Skeletal muscle tissue (tissue), 4 donors: ENCODE measurements around the gene COL4A1. TPM values are rescaled to one million over a fixed set of nuclear protein-coding genes. Genes with fewer than 3 reads are reported as not detected.

Experiments
- H3K27ac ChIP-seq: one replicate; pipeline ENCODE4 v1.7.0; 2013; ENCODE audit warnings: mild to moderate bottlenecking, low read depth, low read length, inconsistent platforms
- H3K27me3 ChIP-seq, 3 donors: one replicate each; pipeline ENCODE4 v1.7.0; 2013; ENCODE audit warnings: low read length in 3 of 3; ENCODE audit not compliant: control insufficient read depth in 3 of 3, insufficient read depth in 3 of 3
- H3K36me3 ChIP-seq, 3 donors: one replicate each; pipeline ENCODE4 v1.7.0; 2013; ENCODE audit warnings: low read length in 3 of 3; ENCODE audit not compliant: control insufficient read depth in 3 of 3, insufficient read depth in 3 of 3
- H3K4me1 ChIP-seq, 3 donors: one replicate each; pipeline ENCODE4 v1.7.0; 2013; ENCODE audit warnings: low read length in 3 of 3, mild to moderate bottlenecking in 3 of 3; ENCODE audit not compliant: control insufficient read depth in 3 of 3, insufficient read depth in 3 of 3
- H3K4me3 ChIP-seq, 3 donors: one replicate each; pipeline ENCODE4 v1.7.0; 2013; ENCODE audit warnings: low read length in 3 of 3
- H3K9ac ChIP-seq, 3 donors: one replicate each; pipeline ENCODE4 v1.7.0; 2013; ENCODE audit warnings: low read length in 3 of 3, mild to moderate bottlenecking in 3 of 3, moderate library complexity in 2 of 3, low read depth in 1 of 3
- H3K9me3 ChIP-seq, 3 donors: one replicate each; pipeline ENCODE4 v1.7.0; 2013; ENCODE audit warnings: low read length in 3 of 3; ENCODE audit not compliant: control insufficient read depth in 3 of 3
- total RNA-seq: library from RNA; depleted of rRNA; stranded (reverse); fragments of >200 nt; gene quantifications from one replicate; pipeline ENCODE4 v1.2.3, GENCODE V29; 2014
- donor health status: Osteomylitis.

COL4A1 gene
- total RNA-seq, 1 donor from 2014 or later = 774 TPM

DNA sequence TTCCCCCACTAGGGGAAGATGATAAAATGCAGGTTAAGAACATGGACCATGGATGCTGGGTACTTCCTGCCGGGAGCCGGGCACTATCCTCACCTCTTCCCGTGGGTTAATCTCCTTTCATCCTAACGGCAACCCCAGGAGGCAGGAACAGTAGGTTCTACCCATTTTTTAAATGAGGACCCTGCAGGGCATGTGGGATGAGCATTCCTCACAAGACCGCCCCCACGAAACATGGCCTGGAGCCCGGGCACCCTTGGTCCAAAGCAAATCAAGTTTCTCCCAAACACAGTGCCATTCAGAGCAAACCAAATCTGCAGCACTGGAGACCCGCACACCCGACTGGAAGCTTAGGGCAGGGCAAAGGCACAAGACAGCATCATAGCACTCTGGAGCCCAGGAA is 35.5 kb upstream of the COL4A1 start:
- peaks cover 5 to 26% (median 21%) of the 10 kb centered on the region in 3 donors for H3K27me3 ChIP-seq
- H3K4me3 ChIP-seq = no peak overlapping the region
- H3K9me3 ChIP-seq = no peaks in the 10 kb centered on the region
- no peaks in the 10 kb centered on the region for H3K36me3 ChIP-seq
- H3K9ac ChIP-seq = no peak overlapping the region
- no peak overlapping the region for H3K27ac ChIP-seq
- peaks cover 32 to 48% (median 44%) of the 10 kb centered on the region in 3 donors for H3K4me1 ChIP-seq

DNA sequence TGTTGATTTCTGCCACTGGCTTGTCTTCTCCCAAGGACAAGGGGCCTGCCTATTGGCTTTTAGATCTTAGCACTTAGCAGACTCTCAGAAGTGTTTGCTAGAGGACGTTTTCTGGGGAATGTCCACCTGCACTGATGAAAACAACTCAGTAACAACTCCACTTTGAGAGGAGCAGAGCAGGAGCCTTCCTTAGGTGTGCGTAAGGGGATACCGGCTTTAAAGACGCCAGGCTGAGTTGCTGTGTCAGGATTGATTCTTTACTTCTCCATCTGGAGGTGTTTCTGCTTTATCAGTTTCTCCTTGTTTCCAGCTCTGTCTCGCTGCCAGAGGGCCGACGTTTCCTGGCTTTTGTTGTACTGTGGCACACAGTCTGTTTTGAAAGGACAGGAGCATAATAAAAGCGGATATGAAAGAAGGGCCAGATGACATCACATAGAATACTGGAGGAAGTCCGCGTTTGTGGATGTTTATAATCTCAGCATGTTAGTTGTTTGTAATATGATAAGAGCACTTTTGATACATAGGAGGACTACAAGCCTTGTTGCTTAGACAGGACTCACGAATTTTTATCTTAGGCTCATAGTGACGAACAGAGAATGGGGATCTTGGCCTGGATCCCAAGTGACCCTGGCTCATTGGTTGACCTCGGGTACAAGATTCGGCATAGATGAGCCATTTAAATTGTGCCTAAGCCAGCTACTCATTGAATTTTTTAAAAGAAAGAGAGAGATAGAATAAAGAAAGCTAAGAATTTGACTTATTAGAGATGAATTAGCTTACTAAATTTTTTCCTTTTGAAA is 34.7 kb upstream of the COL4A1 start:
- Histone ChIP-seq H3K27me3 (peaks cover 5 to 26% (median 18%) of the 10 kb centered on the region in 3 donors), H3K9me3 (no peaks in the 10 kb centered on the region), H3K4me1 (peaks cover 31 to 48% (median 44%) of the 10 kb centered on the region in 3 donors), H3K36me3 (no peaks in the 10 kb centered on the region), H3K27ac (peak overlapping the region; percentile 87), H3K4me3 (peak overlapping the region; percentile 18 to 41 (median 35)), H3K9ac (peak overlapping the region in 2 of 3 donors; percentile 27 to 50)

DNA sequence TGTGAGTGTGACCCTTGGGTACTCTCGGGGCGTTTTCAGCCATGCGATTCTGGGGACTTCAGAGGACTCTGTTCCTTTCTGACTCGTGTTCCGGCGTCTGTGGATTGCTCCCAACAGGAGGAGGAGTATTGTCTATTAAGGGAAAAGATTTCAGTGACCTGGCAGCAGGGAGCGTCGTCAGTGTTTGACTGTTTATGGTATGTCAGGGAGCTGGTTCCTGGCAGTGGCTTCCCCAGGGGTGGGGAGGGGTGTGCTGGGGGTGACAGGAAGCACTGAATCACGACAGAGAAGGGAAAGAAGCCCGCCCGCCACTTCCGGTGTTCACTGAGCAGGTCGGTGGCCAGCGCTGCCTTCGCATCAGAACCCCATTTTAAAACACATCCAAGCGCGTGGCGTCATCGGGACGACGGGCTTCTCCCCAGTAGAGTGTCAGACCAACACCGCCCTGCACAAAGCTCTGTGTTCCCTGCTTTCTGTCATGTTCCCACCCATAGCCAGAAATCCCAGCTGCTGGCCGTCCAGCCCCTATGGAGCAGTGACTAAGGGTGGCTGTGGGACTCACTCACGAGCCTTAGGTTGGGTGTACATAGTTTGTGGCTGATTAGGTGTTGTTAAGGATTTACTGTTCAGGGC is 34.0 kb upstream of the COL4A1 start:
- Histone ChIP-seq H3K4me1 (peaks cover 36 to 51% (median 44%) of the 10 kb centered on the region in 3 donors), H3K27me3 (peaks cover 5 to 22% (median 15%) of the 10 kb centered on the region in 3 donors), H3K4me3 (peak overlapping the region; percentile 34 to 41 (median 35)), H3K27ac (peak overlapping the region; percentile 87), H3K9me3 (no peaks in the 10 kb centered on the region), H3K36me3 (no peaks in the 10 kb centered on the region), H3K9ac (peak overlapping the region in 2 of 3 donors; percentile 50 to 60)

DNA sequence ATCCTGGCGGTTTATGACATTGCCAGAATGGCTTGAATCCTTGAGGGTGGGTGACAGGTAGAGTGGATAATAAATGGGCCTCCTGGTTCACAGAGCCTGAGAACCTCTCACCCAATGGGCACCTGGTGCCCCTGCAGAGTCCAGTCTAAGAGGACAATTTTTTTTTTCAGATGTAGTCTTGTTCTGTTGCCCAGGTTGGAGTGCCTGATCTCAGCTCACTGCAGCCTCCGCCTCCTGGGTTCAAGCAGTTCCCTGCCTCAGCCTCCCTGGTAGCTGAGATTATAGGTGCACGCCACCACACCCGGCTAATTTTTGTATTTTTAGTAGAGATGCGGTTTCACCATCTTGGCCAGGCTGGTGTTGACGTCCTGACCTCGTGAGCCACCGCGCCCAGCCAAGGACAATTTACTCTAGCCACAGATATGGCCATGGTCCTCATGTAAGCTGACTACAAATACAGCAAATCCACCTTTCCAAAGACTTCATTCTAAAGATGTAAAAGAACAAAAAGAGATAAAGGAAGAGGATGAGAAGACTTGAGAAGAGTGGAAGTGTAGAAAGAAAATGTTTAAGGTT is 33.1 kb upstream of the COL4A1 start:
- peak overlapping the region in 1 of 3 donors; percentile 60 for H3K9ac ChIP-seq
- no peaks in the 10 kb centered on the region for H3K36me3 ChIP-seq
- H3K9me3 ChIP-seq = no peaks in the 10 kb centered on the region
- H3K4me1 ChIP-seq = peaks cover 36 to 51% (median 44%) of the 10 kb centered on the region in 3 donors
- H3K4me3 ChIP-seq = peak overlapping the region in 1 of 3 donors; percentile 34
- H3K27ac ChIP-seq = peak overlapping the region; percentile 87
- peaks cover 5 to 16% (median 15%) of the 10 kb centered on the region in 3 donors for H3K27me3 ChIP-seq

DNA sequence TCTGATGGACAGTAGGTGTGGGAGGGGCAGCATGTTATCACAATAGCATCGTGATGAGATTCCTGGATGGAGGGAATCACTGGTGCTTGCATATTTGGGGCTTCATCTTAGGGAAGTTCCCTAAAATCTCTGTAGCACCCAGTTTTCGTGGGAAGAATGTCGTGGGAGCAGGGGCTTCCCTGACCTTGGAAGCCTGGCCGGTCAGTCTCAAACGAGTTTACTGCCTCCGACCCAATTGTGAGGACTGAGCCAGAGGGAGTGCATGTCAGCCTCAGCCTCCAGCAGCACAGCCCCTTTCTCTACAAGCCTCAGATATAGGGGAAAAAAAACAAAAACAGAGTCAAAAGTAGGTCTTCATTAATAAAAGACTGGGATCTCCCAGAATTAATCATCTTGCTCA is 32.3 kb upstream of the COL4A1 start:
- peaks cover 36 to 56% (median 44%) of the 10 kb centered on the region in 3 donors for H3K4me1 ChIP-seq
- H3K9me3 ChIP-seq = no peaks in the 10 kb centered on the region
- peaks cover 0 to 2% (median 0%) of the 10 kb centered on the region in 3 donors for H3K36me3 ChIP-seq
- peaks cover 5 to 16% (median 15%) of the 10 kb centered on the region in 3 donors for H3K27me3 ChIP-seq
- no peak overlapping the region for H3K4me3 ChIP-seq
- peak overlapping the region; percentile 87 for H3K27ac ChIP-seq
- H3K9ac ChIP-seq = no peak overlapping the region

DNA sequence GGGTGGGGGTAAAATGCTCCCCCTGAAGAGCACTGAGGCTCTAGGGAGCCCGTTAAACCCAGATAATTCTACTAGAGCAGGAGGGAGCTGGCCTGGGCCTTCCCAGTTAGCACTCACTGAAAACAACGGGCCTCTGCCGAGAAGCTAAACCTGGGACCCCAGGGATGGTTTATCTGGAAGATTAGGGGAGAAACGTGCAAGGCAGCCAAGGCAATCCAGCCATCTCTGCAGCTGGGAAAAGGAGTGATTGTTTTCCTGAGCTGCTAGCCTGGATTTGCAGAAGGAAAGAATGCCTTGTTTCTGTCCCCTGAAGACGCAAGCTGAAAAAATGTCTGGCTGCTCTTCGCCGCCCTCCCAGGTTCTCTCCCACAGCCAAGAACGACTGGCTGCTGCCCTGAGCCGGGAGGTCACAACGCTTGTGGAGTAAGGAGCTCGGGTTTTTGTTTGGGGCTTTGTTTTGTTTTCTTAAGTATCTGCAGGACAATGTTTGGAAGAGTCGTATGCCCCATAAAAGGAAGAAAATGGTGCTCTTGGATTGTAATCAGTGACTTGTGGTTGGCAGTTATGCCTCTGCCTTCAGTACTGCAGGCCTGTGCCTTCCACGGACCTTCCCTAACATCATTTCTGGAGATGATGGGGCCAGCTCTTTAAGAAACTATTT is 31.6 kb upstream of the COL4A1 start:
- Histone ChIP-seq H3K9me3 (no peaks in the 10 kb centered on the region), H3K27ac (peak overlapping the region; percentile 87), H3K9ac (peak overlapping the region in 1 of 3 donors; percentile 8), H3K4me3 (no peak overlapping the region), H3K36me3 (peaks cover 0 to 2% (median 2%) of the 10 kb centered on the region in 3 donors), H3K4me1 (peaks cover 39 to 58% (median 44%) of the 10 kb centered on the region in 3 donors), H3K27me3 (peaks cover 5 to 16% (median 15%) of the 10 kb centered on the region in 3 donors)

DNA sequence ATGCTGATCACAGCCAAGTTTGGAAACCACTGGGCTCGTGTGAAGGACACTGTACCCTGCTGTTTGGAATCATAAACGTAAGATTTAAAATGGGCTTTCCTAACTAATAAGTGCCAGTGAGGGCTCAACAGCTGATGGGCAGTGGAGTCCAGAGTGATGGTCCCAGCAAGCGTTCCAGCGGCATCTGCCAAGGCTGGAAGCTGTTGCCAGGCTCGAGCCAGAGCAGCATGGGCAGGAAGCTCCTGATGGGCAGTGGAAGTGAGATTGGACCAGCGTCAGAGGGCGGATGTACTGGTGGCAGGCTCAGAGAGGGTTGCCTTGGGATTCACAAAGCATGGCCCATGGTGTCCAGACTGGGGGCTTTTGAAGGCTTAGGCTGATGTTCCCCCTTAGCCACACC is 30.3 kb upstream of the COL4A1 start:
- Histone ChIP-seq H3K4me1 (peaks cover 39 to 58% (median 39%) of the 10 kb centered on the region in 3 donors), H3K9me3 (no peaks in the 10 kb centered on the region), H3K9ac (peak overlapping the region in 1 of 3 donors; percentile 45), H3K27ac (peak overlapping the region; percentile 87), H3K27me3 (peaks cover under 1 to 12% (median 6%) of the 10 kb centered on the region in 3 donors), H3K36me3 (peaks cover 0 to 2% (median 2%) of the 10 kb centered on the region in 3 donors), H3K4me3 (no peak overlapping the region)

DNA sequence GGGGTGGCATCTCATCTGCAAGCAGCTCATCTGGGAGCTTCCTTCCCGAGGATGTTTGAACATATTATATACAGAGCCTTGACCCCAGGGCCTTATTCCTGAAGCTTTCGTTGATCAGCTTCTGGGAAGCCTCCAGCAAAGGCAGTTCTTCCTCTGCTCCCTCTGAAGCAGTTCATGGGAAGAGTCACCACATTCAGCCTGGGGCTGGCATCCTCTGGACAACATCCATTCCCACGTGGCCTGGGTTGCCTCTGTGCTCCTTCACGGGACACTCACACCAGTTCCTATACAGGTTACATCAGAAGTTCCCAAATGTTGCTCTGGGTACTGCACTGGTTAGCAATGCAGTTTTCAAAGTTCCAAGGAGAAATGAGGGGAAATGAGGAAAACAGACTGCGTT is 29.7 kb upstream of the COL4A1 start:
- Histone ChIP-seq H3K4me3 (no peak overlapping the region), H3K27ac (peak overlapping the region; percentile 87), H3K9ac (no peak overlapping the region), H3K4me1 (peaks cover 37 to 56% (median 39%) of the 10 kb centered on the region in 3 donors), H3K27me3 (peaks cover 0 to 12% (median 4%) of the 10 kb centered on the region in 3 donors), H3K9me3 (no peaks in the 10 kb centered on the region), H3K36me3 (peaks cover 0 to 2% (median 2%) of the 10 kb centered on the region in 3 donors)

DNA sequence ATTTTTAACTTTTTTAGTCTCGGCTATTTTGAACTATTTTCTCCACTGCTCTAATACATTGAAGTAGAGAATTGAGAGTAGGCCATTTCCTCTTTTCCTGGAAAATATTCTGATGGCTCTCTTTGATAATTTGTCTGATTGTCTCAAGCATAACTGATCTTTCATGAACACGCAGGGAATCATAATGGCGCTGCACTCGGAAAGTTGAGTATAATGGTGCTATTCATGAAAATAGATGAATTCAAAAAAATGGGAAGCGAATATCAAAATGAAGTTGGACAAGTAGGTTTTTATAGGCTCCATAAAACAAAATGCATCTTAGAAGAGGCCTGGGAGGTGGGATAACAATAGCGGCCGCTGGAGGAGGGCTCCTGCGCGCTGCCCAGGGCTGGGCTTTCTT is 29.2 kb upstream of the COL4A1 start:
- Histone ChIP-seq H3K27ac (peak overlapping the region; percentile 13), H3K27me3 (peaks cover 0 to 8% (median 1%) of the 10 kb centered on the region in 3 donors), H3K4me3 (no peak overlapping the region), H3K9ac (no peak overlapping the region), H3K36me3 (peaks cover 0 to 2% (median 2%) of the 10 kb centered on the region in 3 donors), H3K4me1 (peaks cover 31 to 50% (median 34%) of the 10 kb centered on the region in 3 donors), H3K9me3 (no peaks in the 10 kb centered on the region)
